22Rv1 (cell line): ENCODE data around the gene CUX1.
"Not testable (repeated sequence)": the region's sequence is repeated elsewhere in the genome, so short reads cannot be mapped to it uniquely, and the experiment has no call there.

ENCODE experiments used
- H3K27ac ChIP-seq: fragments of 450-650 bp; 2 replicates; pipeline ENCODE4 v1.5.1; 2017
- CTCF ChIP-seq: fragments of 450-650 bp; IDR thresholded peaks from 2 replicates; pipeline ENCODE4 v1.5.1; 2017; ENCODE audit warnings: mild to moderate bottlenecking
- ZFX ChIP-seq: fragments of 450-650 bp; IDR thresholded peaks from 2 replicates; pipeline ENCODE4 v1.6.1; 2017; ENCODE audit warnings: antibody characterized with exemption, borderline replicate concordance

The CUX1 gene

GRCh38 chr7:101916876-101917275, 99.5 kb downstream of the CUX1 start:
- no peak overlapping the region for H3K27ac ChIP-seq
- TF ChIP-seq CTCF (no peak), ZFX (no peak)

- no peak overlapping the region for H3K27ac ChIP-seq
- no peak for TF ChIP-seq CTCF
- no peak for TF ChIP-seq ZFX
Observed at GRCh38 chr7:101917566-101917965, 100.1 kb downstream of the CUX1 start.

GRCh38 chr7:101918426-101918825, 101.0 kb downstream of the CUX1 start:
- TF ChIP-seq ZFX (no peak), CTCF (no peak)
- H3K27ac ChIP-seq: no peak overlapping the region

GRCh38 chr7:101919363-101920115, 102.1 kb downstream of the CUX1 start:
- no peak for TF ChIP-seq CTCF
- TF ChIP-seq ZFX: no peak
- no peak overlapping the region for H3K27ac ChIP-seq

GRCh38 chr7:101921061-101921460, 103.6 kb downstream of the CUX1 start:
- no peak overlapping the region for H3K27ac ChIP-seq
- TF ChIP-seq CTCF (no peak), ZFX (no peak)

GRCh38 chr7:101921546-101922489, 104.4 kb downstream of the CUX1 start:
- not testable (repeated sequence) for H3K27ac ChIP-seq

GRCh38 chr7:101922631-101923601, 105.5 kb downstream of the CUX1 start:
- no peak for TF ChIP-seq ZFX
- TF ChIP-seq CTCF: no peak
- no peak overlapping the region for H3K27ac ChIP-seq
